HepG2 (cell line): ENCODE data around the gene TMEM145. TPM values are rescaled to one million over a fixed set of nuclear protein-coding genes. Genes with fewer than 3 reads are reported as not detected.

Source experiments
- CHCHD3 ChIP-seq: sonication (generic); formaldehyde crosslinking; IDR thresholded peaks from 2 replicates; pipeline ENCODE4 v1.8.0; 2022; ENCODE audit warnings: mild to moderate bottlenecking, missing genetic modification reagents, moderate library complexity
- ELF1 ChIP-seq: sonication (generic); formaldehyde crosslinking; IDR thresholded peaks from 2 replicates; pipeline ENCODE4 v1.4.0; 2020; ENCODE audit warnings: missing genetic modification reagents
- ELF4 ChIP-seq: sonication (generic); formaldehyde crosslinking; IDR thresholded peaks from 2 replicates; pipeline ENCODE4 v1.5.0; 2020; ENCODE audit warnings: missing genetic modification reagents, mild to moderate bottlenecking, moderate library complexity, borderline replicate concordance
- EP300 ChIP-seq, 3 experiments: sonication (generic) in 1 of 3; formaldehyde crosslinking in 1 of 3; IDR thresholded peaks; 2 replicates each; pipeline versions ENCODE4 v1.5.1 to v1.6.1; 2011 to 2020; ENCODE audit warnings: low read depth in 2 of 3, low read length in 2 of 3, borderline replicate concordance in 1 of 3, improper control_type of control experiment in 1 of 3, mild to moderate bottlenecking in 1 of 3, missing genetic modification reagents in 1 of 3, moderate library complexity in 1 of 3
- HDAC1 ChIP-seq: sonication (generic); formaldehyde crosslinking; IDR thresholded peaks from 2 replicates; pipeline ENCODE4 v1.5.1; 2020; ENCODE audit warnings: mild to moderate bottlenecking, missing genetic modification reagents
- HOXA3 ChIP-seq: sonication (generic); formaldehyde crosslinking; IDR thresholded peaks from 2 replicates; pipeline ENCODE4 v1.5.0; 2020; ENCODE audit warnings: missing genetic modification reagents
- KAT2B ChIP-seq: fragments of 150-350 bp; IDR thresholded peaks from 2 replicates; pipeline ENCODE4 v1.6.1; 2014; ENCODE audit warnings: low read depth, low read length, borderline replicate concordance
- KLF6 ChIP-seq: IDR thresholded peaks from 2 replicates; pipeline ENCODE4 v1.8.0; 2016; ENCODE audit warnings: missing biosample characterization, missing genetic modification reagents
- KMT2B ChIP-seq: IDR thresholded peaks from 2 replicates; pipeline ENCODE4 v1.6.1; 2016; ENCODE audit warnings: missing genetic modification reagents, missing compliant biosample characterization
- NFKBIZ ChIP-seq: IDR thresholded peaks from 2 replicates; pipeline ENCODE4 v1.6.1; 2018; ENCODE audit warnings: missing genetic modification reagents, missing compliant biosample characterization
- NFRKB ChIP-seq: fragments of 450-650 bp; IDR thresholded peaks from 2 replicates; pipeline ENCODE4 v1.6.1; 2017
- ONECUT2 ChIP-seq: sonication (generic); formaldehyde crosslinking; IDR thresholded peaks from 2 replicates; pipeline ENCODE4 v1.4.0; 2020; ENCODE audit warnings: missing genetic modification reagents
- PAWR ChIP-seq: sonication (generic); formaldehyde crosslinking; IDR thresholded peaks from 2 replicates; pipeline ENCODE4 v1.4.0; 2020; ENCODE audit warnings: missing genetic modification reagents, mild to moderate bottlenecking, borderline replicate concordance
- RBM22 ChIP-seq: fragments of 200-400 bp; formaldehyde crosslinking; optimal IDR thresholded peaks from 2 replicates; pipeline ENCODE3; 2017; ENCODE audit warnings: mild to moderate bottlenecking, low read length, moderate library complexity
- RFX1 ChIP-seq: fragments of 450-650 bp; IDR thresholded peaks from 2 replicates; pipeline ENCODE4 v1.6.1; 2017
- STAT5B ChIP-seq: sonication (generic); formaldehyde crosslinking; IDR thresholded peaks from 2 replicates; pipeline ENCODE4 v1.4.0; 2020; ENCODE audit warnings: missing genetic modification reagents
- TAF1 ChIP-seq: sonication (generic); formaldehyde crosslinking; IDR thresholded peaks from 2 replicates; pipeline ENCODE4 v1.4.0; 2020; ENCODE audit warnings: missing genetic modification reagents
- ZBTB7A ChIP-seq: sonication (generic); formaldehyde crosslinking; IDR thresholded peaks from 2 replicates; pipeline ENCODE4 v1.8.0; 2022; ENCODE audit warnings: mild to moderate bottlenecking, missing genetic modification reagents
- ZBTB8A ChIP-seq: sonication (generic); formaldehyde crosslinking; IDR thresholded peaks from 2 replicates; pipeline ENCODE4 v1.4.0; 2020; ENCODE audit warnings: mild to moderate bottlenecking, low read depth, missing genetic modification reagents, borderline replicate concordance
- ZNF253 ChIP-seq: sonication (generic); formaldehyde crosslinking; IDR thresholded peaks from 2 replicates; pipeline ENCODE4 v1.8.0; 2022; ENCODE audit warnings: mild to moderate bottlenecking, missing genetic modification reagents, borderline replicate concordance
- ZNF546 ChIP-seq: sonication (generic); formaldehyde crosslinking; conservative IDR thresholded peaks from 2 replicates; pipeline ENCODE4 v1.8.1; 2023; ENCODE audit warnings: mild to moderate bottlenecking, missing genetic modification reagents
- ZNF549 ChIP-seq: sonication (generic); formaldehyde crosslinking; IDR thresholded peaks from 2 replicates; pipeline ENCODE4 v1.5.0; 2020; ENCODE audit warnings: missing genetic modification reagents
- ZNF564 ChIP-seq: sonication (generic); formaldehyde crosslinking; IDR thresholded peaks from 2 replicates; pipeline ENCODE4 v1.8.1; 2023; ENCODE audit warnings: mild to moderate bottlenecking, missing genetic modification reagents
- ZNF720 ChIP-seq: sonication (generic); formaldehyde crosslinking; IDR thresholded peaks from 2 replicates; pipeline ENCODE4 v1.4.0; 2020; ENCODE audit warnings: missing genetic modification reagents
- polyA plus RNA-seq, 8 experiments: library from polyadenylated mRNA; depleted of rRNA in 3 of 8; stranded (reverse) in 7 of 8; unstranded in 1 of 8; fragments of >200 nt; fragmentation: Illumina TruSeq in 4 of 8; extraction: Trizol in 4 of 8; gene quantifications; 2 replicates each; pipeline versions ENCODE4 v1.2.1 to v1.2.3, GENCODE V29; 2011 to 2016; ENCODE audit warnings: low read depth in 4 of 8, missing spikeins in 1 of 8, mixed read lengths in 1 of 8; ENCODE audit not compliant: insufficient read depth in 1 of 8
- total RNA-seq, 5 experiments: library from RNA; depleted of rRNA; stranded (reverse); fragments of >200 nt; fragmentation: Illumina TruSeq; extraction: Trizol; gene quantifications; 2 replicates each; pipeline ENCODE4 v1.2.3, GENCODE V29; 2016; ENCODE audit warnings: low read depth in 1 of 5
- TF ChIP-seq, protein P1 (sequence below): IDR thresholded peaks from 2 replicates; pipeline ENCODE4 v1.6.1; 2016; ENCODE audit warnings: mild to moderate bottlenecking
- TF ChIP-seq, protein P2 (sequence below): sonication (generic); formaldehyde crosslinking; IDR thresholded peaks from 2 replicates; pipeline ENCODE4 v1.4.0; 2020; ENCODE audit warnings: missing genetic modification reagents
- TF ChIP-seq, protein P3 (sequence below): sonication (generic); formaldehyde crosslinking; IDR thresholded peaks from 2 replicates; pipeline ENCODE4 v1.4.0; 2020; ENCODE audit warnings: missing genetic modification reagents, borderline replicate concordance

Gene TMEM145
- total and polyA plus RNA-seq, 2 of the 13 experiments (the other 11 are each of a cell fraction or from before 2014, with no cell fraction given): 0.07 to 5.1 TPM

DNA sequence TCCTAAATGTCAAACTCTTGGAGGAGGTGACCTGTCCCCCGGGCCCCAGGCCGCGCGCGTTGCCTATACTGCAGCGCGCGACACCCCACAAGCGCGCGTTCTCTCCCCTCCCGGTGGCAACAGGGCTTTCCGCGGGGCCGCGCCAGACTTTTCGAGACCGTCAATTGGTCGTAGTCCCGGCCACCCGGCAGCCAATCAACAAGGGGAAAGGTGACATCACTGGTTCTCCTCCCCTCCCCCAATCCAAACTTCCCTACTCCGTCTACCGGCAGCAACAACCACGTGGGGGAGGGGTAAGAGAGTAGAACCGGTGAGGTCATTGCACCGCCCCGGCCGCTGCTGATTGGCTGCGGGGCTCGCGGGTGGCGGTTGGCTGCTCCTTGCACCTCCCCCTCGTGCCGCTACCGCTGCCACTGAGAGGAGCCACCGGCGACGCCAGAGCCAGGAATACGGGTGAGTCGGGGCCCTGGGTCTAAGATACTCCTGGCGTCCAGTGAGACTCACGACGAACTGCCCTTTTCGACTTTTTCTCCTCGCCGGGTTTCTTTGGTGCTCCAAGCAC, 44.9 kb upstream of the TMEM145 start (continued):
- TF ChIP-seq KAT2B: no peak
- TF ChIP-seq HDAC1 (CRISPR knock-in tag): peak; percentile 64; the same call in 1 of the 2 replicates
- no peak; the same call in 1 of the 2 replicates for TF ChIP-seq KLF6 (CRISPR knock-in tag)
- no peak for TF ChIP-seq PAWR (CRISPR knock-in tag)
- no peak for TF ChIP-seq NFKBIZ (CRISPR knock-in tag)
- no peak for TF ChIP-seq ONECUT2 (CRISPR knock-in tag)
- TF ChIP-seq TAF1 (CRISPR knock-in tag): no peak; the same call in 1 of the 2 replicates
- TF ChIP-seq NFRKB: no peak
- no peak for TF ChIP-seq ZNF720 (CRISPR knock-in tag)
- TF ChIP-seq EP300 (IDR thresholded peaks at IDR 0.05; ENCODE audit: low read depth in 2 of 2, low read length in 2 of 2): peak; percentile 69 to 77; a peak in 3 of 4 replicates
- TF ChIP-seq EP300 (CRISPR knock-in tag; IDR thresholded peaks at IDR 0.05; ENCODE audit: borderline replicate concordance): peak; percentile 72; the same call in 1 of the 2 replicates
- TF ChIP-seq ZNF549: no peak
- TF ChIP-seq, protein P1, sequence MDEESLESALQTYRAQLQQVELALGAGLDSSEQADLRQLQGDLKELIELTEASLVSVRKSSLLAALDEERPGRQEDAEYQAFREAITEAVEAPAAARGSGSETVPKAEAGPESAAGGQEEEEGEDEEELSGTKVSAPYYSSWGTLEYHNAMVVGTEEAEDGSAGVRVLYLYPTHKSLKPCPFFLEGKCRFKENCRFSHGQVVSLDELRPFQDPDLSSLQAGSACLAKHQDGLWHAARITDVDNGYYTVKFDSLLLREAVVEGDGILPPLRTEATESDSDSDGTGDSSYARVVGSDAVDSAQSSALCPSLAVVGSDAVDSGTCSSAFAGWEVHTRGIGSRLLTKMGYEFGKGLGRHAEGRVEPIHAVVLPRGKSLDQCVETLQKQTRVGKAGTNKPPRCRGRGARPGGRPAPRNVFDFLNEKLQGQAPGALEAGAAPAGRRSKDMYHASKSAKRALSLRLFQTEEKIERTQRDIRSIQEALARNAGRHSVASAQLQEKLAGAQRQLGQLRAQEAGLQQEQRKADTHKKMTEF (CRISPR knock-in tag): peak; percentile 77
- TF ChIP-seq, protein P2, sequence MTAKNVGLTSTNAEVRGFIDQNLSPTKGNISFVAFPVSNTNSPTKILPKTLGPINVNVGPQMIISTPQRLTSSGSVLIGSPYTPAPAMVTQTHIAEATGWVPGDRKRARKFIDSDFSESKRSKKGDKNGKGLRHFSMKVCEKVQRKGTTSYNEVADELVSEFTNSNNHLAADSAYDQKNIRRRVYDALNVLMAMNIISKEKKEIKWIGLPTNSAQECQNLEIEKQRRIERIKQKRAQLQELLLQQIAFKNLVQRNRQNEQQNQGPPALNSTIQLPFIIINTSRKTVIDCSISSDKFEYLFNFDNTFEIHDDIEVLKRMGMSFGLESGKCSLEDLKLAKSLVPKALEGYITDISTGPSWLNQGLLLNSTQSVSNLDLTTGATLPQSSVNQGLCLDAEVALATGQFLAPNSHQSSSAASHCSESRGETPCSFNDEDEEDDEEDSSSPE (CRISPR knock-in tag): peak; percentile 75
- TF ChIP-seq KMT2B (CRISPR knock-in tag): peak; percentile 36; the same call in 1 of the 2 replicates
- 0 out of 2 replicates have a peak, but pooled peaks have one; percentile 70 for TF ChIP-seq ZNF546
- TF ChIP-seq RBM22: no peak
- no peak; the same call in 1 of the 2 replicates for TF ChIP-seq RFX1
- TF ChIP-seq, protein P3, sequence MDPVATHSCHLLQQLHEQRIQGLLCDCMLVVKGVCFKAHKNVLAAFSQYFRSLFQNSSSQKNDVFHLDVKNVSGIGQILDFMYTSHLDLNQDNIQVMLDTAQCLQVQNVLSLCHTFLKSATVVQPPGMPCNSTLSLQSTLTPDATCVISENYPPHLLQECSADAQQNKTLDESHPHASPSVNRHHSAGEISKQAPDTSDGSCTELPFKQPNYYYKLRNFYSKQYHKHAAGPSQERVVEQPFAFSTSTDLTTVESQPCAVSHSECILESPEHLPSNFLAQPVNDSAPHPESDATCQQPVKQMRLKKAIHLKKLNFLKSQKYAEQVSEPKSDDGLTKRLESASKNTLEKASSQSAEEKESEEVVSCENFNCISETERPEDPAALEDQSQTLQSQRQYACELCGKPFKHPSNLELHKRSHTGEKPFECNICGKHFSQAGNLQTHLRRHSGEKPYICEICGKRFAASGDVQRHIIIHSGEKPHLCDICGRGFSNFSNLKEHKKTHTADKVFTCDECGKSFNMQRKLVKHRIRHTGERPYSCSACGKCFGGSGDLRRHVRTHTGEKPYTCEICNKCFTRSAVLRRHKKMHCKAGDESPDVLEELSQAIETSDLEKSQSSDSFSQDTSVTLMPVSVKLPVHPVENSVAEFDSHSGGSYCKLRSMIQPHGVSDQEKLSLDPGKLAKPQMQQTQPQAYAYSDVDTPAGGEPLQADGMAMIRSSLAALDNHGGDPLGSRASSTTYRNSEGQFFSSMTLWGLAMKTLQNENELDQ: no peak
- no peak for TF ChIP-seq CHCHD3 (CRISPR knock-in tag)
- TF ChIP-seq ZBTB8A (CRISPR knock-in tag): no peak
- peak; percentile 67 for TF ChIP-seq ELF1 (CRISPR knock-in tag)
- TF ChIP-seq STAT5B (CRISPR knock-in tag): no peak
- peak; percentile 58; the same call in 1 of the 2 replicates for TF ChIP-seq ELF4
- no peak for TF ChIP-seq ZNF564
- TF ChIP-seq ZBTB7A (CRISPR knock-in tag): no peak; the same call in 1 of the 2 replicates
- TF ChIP-seq HOXA3: peak; percentile 78; the same call in 1 of the 2 replicates
- TF ChIP-seq ZNF253 (CRISPR knock-in tag): no peak
